ENCODE measurements around the gene BLTP1. TPM values are rescaled to one million over a fixed set of nuclear protein-coding genes. Genes with fewer than 3 reads are reported as not detected.

The BLTP1 gene
- total RNA-seq, 6 experiments from 2014 or later: 25.6 to 30.7 (median 29.3) TPM

DNA sequence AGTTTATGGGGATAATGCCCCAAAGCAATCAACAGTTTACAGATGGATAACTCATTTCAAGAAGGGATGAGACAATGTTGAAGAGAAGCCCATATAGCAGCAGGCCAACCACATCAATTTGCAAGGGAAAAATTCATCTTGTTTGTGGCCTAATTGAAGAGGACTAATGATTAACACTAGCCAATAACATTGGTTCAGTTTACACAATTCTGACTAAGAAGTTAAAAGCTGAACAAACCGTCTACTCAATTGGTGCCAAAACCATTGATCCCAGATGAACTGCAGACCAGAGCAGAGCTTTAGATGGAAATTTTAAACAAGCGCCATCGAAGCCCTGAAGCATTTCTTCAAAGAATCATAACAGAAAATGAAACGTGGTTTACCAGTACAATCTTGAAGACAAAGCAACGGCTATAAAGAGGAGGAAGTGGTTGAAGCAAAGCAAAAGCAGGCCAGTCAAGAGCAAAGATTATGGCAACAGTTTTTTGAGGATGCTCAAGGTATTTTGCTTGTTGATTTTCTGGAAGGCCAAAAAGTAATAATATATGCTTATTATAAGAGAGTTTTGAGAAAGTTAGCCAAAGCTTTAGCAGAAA lies 20.5 kb upstream of the BLTP1 start:
- no peak for TF ChIP-seq CTCF (IDR thresholded peaks at IDR 0.05)
- Mint-ChIP-seq H3K4me1 (ENCODE audit: low read depth) (no peaks in the 10 kb centered on the region), H3K27me3 (ENCODE audit: insufficient read depth) (peaks cover 5% of the 10 kb centered on the region), H3K36me3 (ENCODE audit: low read depth) (no peaks in the 10 kb centered on the region), H3K27ac (no peak overlapping the region), H3K9me3 (no peaks in the 10 kb centered on the region), H3K4me3 (no peak overlapping the region)
- no peak for DNase-seq

DNA sequence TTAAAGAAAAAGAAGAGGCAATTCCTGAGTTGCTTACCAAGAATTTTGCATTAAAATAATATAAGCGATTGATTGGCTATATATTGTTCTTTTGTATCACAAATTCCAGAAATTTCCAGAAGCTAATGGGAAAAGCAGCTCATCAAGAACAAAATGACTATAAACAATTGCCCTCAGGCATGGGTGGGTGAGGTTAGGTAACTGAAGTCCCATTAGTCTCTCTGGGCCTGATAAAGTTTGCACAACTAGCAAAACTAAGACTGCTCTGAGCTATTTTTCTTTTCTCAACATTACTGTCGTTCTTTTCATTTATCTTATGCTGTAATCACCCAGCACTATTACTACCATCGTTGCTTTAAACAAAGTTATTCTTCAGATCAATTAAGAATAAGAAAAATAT lies 19.2 kb upstream of the BLTP1 start:
- Mint-ChIP-seq H3K4me1 (ENCODE audit: low read depth) (no peaks in the 10 kb centered on the region), H3K27me3 (ENCODE audit: insufficient read depth) (peaks cover 5% of the 10 kb centered on the region), H3K9me3 (no peaks in the 10 kb centered on the region), H3K27ac (no peak overlapping the region), H3K4me3 (no peak overlapping the region), H3K36me3 (ENCODE audit: low read depth) (no peaks in the 10 kb centered on the region)
- no peak for TF ChIP-seq CTCF (IDR thresholded peaks at IDR 0.05)
- no peak for DNase-seq

GRCh38 chr4:122139139-122139538 lies 13.0 kb upstream of the BLTP1 start:
- Mint-ChIP-seq H3K27me3 (ENCODE audit: insufficient read depth) (peaks cover 6% of the 10 kb centered on the region; the same call in 1 of the 2 replicates), H3K36me3 (ENCODE audit: low read depth) (no peaks in the 10 kb centered on the region), H3K9me3 (no peaks in the 10 kb centered on the region), H3K27ac (no peak overlapping the region), H3K4me3 (no peak overlapping the region), H3K4me1 (ENCODE audit: low read depth) (no peaks in the 10 kb centered on the region)
- DNase-seq: no peak
- TF ChIP-seq CTCF (IDR thresholded peaks at IDR 0.05): no peak

GRCh38 chr4:122140834-122141233 lies 11.3 kb upstream of the BLTP1 start:
- no peak overlapping the region for H3K4me3 Mint-ChIP-seq
- no peaks in the 10 kb centered on the region for H3K9me3 Mint-ChIP-seq
- H3K27ac Mint-ChIP-seq: no peak overlapping the region
- no peak for TF ChIP-seq CTCF (IDR thresholded peaks at IDR 0.05)
- no peak for DNase-seq
- no peaks in the 10 kb centered on the region for H3K36me3 Mint-ChIP-seq (ENCODE audit: low read depth)
- peaks cover 3% of the 10 kb centered on the region for H3K27me3 Mint-ChIP-seq (ENCODE audit: insufficient read depth)
- no peaks in the 10 kb centered on the region for H3K4me1 Mint-ChIP-seq (ENCODE audit: low read depth)

DNA sequence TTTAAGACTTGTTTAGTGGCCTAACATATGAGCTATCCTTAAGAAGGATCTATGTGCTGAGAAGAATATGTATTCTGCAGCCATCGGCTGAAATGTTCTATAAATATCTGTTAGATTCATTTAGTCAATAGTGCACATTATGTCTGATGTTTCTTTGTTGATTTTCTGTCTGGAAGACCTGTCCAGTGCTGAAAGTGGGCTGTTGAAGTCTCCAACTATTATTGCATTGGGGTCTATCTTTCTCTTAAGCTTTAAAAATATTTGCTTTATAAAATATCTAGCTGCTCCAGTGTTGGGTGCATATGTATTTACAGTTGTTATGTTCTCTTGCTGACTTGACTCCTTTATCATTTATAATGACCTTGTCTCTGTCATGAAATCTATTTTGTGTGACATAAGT lies 9.4 kb upstream of the BLTP1 start:
- DNase-seq: no peak
- H3K36me3 Mint-ChIP-seq (ENCODE audit: low read depth): no peaks in the 10 kb centered on the region
- no peak for TF ChIP-seq CTCF (IDR thresholded peaks at IDR 0.05)

GRCh38 chr4:122146652-122147051 lies 5.5 kb upstream of the BLTP1 start:
- Mint-ChIP-seq H3K36me3 (ENCODE audit: low read depth) (no peaks in the 10 kb centered on the region), H3K27me3 (ENCODE audit: insufficient read depth) (no peaks in the 10 kb centered on the region; the same call in 1 of the 2 replicates), H3K4me1 (ENCODE audit: low read depth) (peaks cover 12% of the 10 kb centered on the region), H3K4me3 (no peak overlapping the region), H3K9me3 (no peaks in the 10 kb centered on the region), H3K27ac (no peak overlapping the region)
- no peak for TF ChIP-seq CTCF (IDR thresholded peaks at IDR 0.05)
- no peak for DNase-seq

More for the DNA sequence above, 9.4 kb upstream of the BLTP1 start:
- Mint-ChIP-seq H3K9me3 (no peaks in the 10 kb centered on the region), H3K27ac (no peak overlapping the region), H3K27me3 (ENCODE audit: insufficient read depth) (peaks cover 3% of the 10 kb centered on the region), H3K4me3 (no peak overlapping the region), H3K4me1 (ENCODE audit: low read depth) (no peaks in the 10 kb centered on the region)

Measured in HFFc6 (cell line).